Left forelimb (tissue), 1 donor: ENCODE measurements around the gene AOAH.
"Not testable (repeated sequence)": the region's sequence is repeated elsewhere in the genome, so short reads cannot be mapped to it uniquely, and the experiment has no call there.

Experiments
- DNase-seq: peaks from one replicate; pipeline ENCODE4 v3.0.0-alpha.2; 2018; ENCODE audit warnings: low spot score

Gene AOAH

DNA sequence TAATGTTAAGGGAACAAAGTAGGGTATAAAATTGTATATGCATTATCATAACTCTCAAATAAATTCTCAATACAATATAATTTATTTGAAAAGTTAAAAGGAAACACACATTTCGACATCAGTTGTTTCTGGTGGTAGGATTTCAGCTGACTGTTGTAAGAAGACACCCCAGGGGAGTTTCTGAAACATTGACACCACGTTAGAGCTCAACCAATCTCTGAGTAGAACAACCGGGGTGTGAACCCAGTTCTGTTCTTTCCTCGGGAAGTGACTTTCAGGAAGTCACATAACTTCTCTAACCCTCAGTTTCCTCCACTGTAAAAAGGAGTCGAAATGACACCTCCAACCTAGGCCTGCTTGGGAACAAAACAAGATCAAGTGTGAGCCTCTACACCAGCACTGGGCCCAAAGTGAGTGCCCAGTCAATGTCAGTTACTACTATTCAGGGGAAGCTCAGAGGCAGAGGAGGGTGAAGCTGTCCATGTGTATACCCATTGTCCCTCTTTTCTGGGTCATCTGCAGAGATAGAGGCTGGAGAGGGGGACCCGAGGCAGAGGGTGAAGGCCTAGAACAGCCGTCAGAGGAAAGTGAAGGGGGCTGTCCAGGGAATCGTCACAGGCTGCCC lies 67.1 kb downstream of the AOAH start:
- DNase-seq, result no peak

- no peak for DNase-seq
These were observed 69.9 kb downstream of the AOAH start for GRCh38 chr7:36654436-36654835.

GRCh38 chr7:36653663-36654355 lies 70.5 kb downstream of the AOAH start:
- DNase-seq, result no peak

- no peak for DNase-seq
These were observed 71.2 kb downstream of the AOAH start for GRCh38 chr7:36653008-36653662.

- DNase-seq, result no peak
These were observed 71.9 kb downstream of the AOAH start for GRCh38 chr7:36652431-36652830.

GRCh38 chr7:36651404-36651803 lies 72.9 kb downstream of the AOAH start:
- no peak for DNase-seq

- no peak for DNase-seq
These were observed 73.5 kb downstream of the AOAH start for GRCh38 chr7:36650766-36651312.

- DNase-seq, result no peak
These were observed 74.0 kb downstream of the AOAH start for GRCh38 chr7:36650320-36650719.

GRCh38 chr7:36649319-36649718 lies 75.0 kb downstream of the AOAH start:
- DNase-seq, result not testable (repeated sequence)

DNA sequence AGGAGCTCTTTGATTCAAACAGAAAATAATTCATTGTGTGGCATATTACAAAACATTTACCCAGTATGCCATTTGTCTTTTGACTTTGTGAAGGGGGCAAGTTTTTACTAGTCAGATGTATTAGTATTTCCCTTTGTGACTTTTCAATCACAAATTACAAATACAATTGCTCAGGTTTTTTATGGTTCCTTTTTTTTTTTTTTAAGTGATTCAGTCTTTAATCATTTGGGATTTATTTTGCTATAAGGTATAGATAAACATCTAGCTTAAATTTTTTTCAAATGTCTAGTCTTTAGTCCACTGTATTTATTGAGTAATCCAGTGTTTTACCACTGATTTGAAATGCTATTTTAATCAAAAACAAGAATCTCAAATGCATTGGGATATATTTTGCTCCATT lies 75.9 kb downstream of the AOAH start:
- DNase-seq, result no peak

DNA sequence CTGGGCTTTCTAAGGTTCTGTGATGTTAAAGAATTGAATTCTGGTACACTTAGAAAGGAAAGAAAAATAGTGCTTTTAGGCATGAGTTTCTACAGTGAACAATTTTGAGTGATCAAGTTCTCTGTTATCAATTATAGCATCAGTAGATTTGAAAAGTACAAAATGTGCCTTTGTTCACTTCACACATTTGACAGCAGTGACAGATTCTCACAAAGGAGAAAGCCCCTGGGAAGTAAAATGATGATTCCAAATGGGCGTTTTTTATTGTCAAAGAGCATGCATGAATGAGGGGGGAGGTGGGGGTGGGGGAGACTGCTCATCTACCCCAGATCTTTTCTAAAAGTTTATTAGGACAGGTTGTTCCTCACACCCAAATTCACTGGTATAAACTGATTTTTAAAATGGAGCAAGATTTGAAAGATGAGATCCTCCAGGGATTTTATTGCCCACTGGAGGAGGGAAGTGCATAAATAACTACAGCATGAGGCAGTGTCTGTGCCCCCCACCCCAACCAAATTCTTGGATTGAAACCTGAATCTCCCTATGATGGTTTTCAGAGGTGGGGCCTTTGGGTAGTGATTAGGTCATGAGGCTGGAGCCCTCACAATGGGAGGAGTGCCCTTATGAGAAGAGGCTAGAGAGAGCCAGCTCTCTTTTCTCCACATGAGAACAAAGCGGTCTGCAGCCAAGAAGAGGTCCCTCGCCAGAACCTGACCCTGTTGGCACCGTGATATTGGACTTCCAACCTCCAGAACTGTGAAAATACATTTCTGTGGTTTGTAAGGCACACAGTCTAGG lies 79.5 kb downstream of the AOAH start:
- no peak for DNase-seq

- no peak for DNase-seq
These were observed 81.9 kb downstream of the AOAH start for GRCh38 chr7:36642414-36642813.

GRCh38 chr7:36642010-36642409 lies 82.3 kb downstream of the AOAH start:
- DNase-seq, result no peak

DNA sequence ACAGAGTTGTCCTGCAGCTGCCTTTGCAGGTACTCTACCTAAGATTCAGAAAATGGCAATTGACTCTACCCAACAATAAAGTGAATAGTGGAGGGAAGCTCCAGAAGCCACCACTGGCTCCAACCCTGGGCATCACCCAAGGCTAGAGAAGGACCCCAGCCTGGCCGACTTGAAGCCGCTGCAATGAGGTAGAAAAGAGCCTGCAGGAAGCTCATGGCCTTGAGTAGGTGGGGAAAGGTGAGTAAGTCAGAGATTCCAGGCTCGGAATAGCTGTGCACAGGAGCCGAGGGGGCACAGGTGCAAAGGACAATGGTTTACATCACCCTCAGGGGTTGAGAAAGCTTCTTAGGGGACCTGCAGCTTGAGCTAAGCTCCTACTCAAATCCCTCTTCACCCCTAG lies 83.6 kb downstream of the AOAH start:
- no peak for DNase-seq

- no peak for DNase-seq
These were observed 84.5 kb downstream of the AOAH start for GRCh38 chr7:36639826-36640225.

DNA sequence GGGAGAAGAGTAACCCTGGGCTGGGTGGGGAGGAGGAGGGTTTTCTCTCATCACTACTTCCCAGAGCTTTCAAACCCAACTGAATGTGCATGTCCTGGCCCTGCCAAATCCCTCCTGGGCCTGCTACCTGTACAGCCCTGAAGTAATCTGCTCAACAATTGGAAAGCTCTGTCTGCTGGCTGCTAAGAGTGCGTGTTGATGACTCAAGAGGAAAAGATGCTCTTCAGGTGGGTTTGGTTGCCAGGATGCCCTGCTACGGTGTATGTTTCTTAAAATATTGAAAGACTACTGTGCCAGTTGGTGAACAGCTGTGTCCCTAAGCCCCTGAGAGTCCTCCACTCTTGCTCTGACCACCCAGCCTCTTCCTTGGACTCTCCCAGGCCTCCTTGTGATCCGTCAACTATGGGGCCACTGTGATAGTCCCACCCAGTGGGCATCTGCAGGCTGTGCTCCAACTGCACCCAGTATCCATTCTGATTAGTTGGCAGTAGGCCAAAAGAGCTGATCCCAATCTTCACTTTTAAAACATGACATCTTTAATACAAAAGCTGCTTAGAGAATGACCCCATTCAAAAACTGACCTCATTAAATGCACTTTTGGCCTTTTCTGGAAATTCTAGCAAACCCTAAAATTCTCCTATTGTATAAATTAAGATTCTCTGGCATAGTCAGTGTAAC lies 85.6 kb downstream of the AOAH start:
- no peak for DNase-seq

- DNase-seq, result no peak
These were observed 86.2 kb downstream of the AOAH start for GRCh38 chr7:36638140-36638539.

DNA sequence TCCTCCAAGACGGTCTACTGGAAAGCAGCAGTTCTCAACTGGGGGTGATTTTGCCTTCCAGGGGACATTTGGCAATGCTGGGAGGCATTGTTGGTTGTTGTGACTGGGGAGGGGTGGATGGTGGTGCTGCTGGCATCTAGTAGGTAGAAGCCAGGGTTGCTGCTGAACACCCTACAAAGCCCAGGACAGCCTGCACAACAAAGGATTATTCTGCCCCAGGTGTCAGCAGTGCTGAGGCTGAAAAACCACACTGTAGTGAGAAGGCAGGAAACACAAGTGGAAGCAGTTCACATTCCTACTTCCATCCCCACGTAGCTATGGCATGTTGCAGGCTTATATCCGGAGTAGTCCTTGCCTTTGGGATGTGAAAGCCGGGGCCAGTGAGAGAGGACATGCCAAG lies 86.9 kb downstream of the AOAH start:
- DNase-seq, result no peak

GRCh38 chr7:36636126-36636525 lies 88.2 kb downstream of the AOAH start:
- DNase-seq, result no peak

GRCh38 chr7:36635091-36635490 lies 89.2 kb downstream of the AOAH start:
- no peak for DNase-seq

GRCh38 chr7:36633377-36633776 lies 90.9 kb downstream of the AOAH start:
- no peak for DNase-seq
